ENCODE data around the gene FXYD2. TPM values are rescaled to one million over a fixed set of nuclear protein-coding genes. Genes with fewer than 3 reads are reported as not detected.

Gene FXYD2
- total and polyA plus RNA-seq, 3 experiments from 2014 or later: 5.4 to 67.9 (median 8.0) TPM

- Histone ChIP-seq H3K4me3 (ENCODE audit: low read length) (no peak overlapping the region), H3K4me1 (ENCODE audit: insufficient read depth, low read length) (peaks cover 62% of the 10 kb centered on the region), H3K27ac (ENCODE audit: low read depth, low read length) (no peak overlapping the region), H3K9me3 (ENCODE audit: low read length) (no peaks in the 10 kb centered on the region), H3K27me3 (ENCODE audit: insufficient read depth, low read length, poor library complexity, severe bottlenecking) (no peaks in the 10 kb centered on the region), H3K36me3 (ENCODE audit: insufficient read depth, low read length) (no peaks in the 10 kb centered on the region)
- H3K4me1 Mint-ChIP-seq: peaks cover 70 to 87% (median 74%) of the 10 kb centered on the region in 3 donors
- H3K36me3 Mint-ChIP-seq: peaks cover 0 to 4% (median 0%) of the 10 kb centered on the region in 3 donors
- H3K27me3 Mint-ChIP-seq: peaks cover 0 to 2% of the 10 kb centered on the region in 2 donors
- ChIA-PET POLR2A (no interaction called here), CTCF (interaction anchor here (2.3 to 15.2 kb wide), 5 partner anchors 8 to 227 kb away, joined by 10 to 255 read pairs (median 87); no protein-coding TSS in a partner anchor)
- no peaks in the 10 kb centered on the region for H3K9me3 Mint-ChIP-seq
- DNase-seq: peak in 1 of 5 donors; percentile 45
- H3K4me3 Mint-ChIP-seq: peak overlapping the region in 1 of 7 donors; percentile 23
- H3K27ac Mint-ChIP-seq: peak overlapping the region in 7 of 8 donors; percentile 8 to 90 (median 66)
These were observed 1.1 kb upstream of the FXYD2 start for GRCh38 chr11:117825538-117826189.

GRCh38 chr11:117823946-117824420 is 561 bp downstream of the FXYD2 start:
- ChIA-PET POLR2A (interaction anchor here (1.1 to 2.4 kb wide), 3 partner anchors 9 to 228 kb away, joined by 3 to 8 read pairs (median 6); no protein-coding TSS in a partner anchor), CTCF (interaction anchor here (1.0 to 15.2 kb wide), 10 partner anchors 9 to 348 kb away, joined by 3 to 255 read pairs (median 16); partner anchors contain the start of gene IL10RA)
- H3K36me3 Mint-ChIP-seq: peaks cover 0 to 7% (median 0%) of the 10 kb centered on the region in 3 donors
- H3K27ac Mint-ChIP-seq: peak overlapping the region; percentile 11 to 96 (median 79)
- H3K36me3 ChIP-seq (ENCODE audit: insufficient read depth, low read length): no peaks in the 10 kb centered on the region
- peaks cover 56 to 70% (median 63%) of the 10 kb centered on the region in 3 donors for H3K4me1 Mint-ChIP-seq
- no peaks in the 10 kb centered on the region for H3K9me3 Mint-ChIP-seq
- no peak overlapping the region for H3K4me3 ChIP-seq (ENCODE audit: low read length)
- no peaks in the 10 kb centered on the region for H3K9me3 ChIP-seq (ENCODE audit: low read length)
- peak in 2 of 5 donors; percentile 22 to 48 for DNase-seq
- peaks cover 46% of the 10 kb centered on the region for H3K4me1 ChIP-seq (ENCODE audit: insufficient read depth, low read length)
- H3K4me3 Mint-ChIP-seq: peak overlapping the region in 3 of 7 donors; percentile 10 to 54 (median 44)
- peaks cover 0 to 1% of the 10 kb centered on the region in 2 donors for H3K27me3 Mint-ChIP-seq
- H3K27ac ChIP-seq (ENCODE audit: low read depth, low read length): no peak overlapping the region
- no peaks in the 10 kb centered on the region for H3K27me3 ChIP-seq (ENCODE audit: insufficient read depth, low read length, poor library complexity, severe bottlenecking)

GRCh38 chr11:117823294-117823945 is 1.1 kb downstream of the FXYD2 start:
- H3K4me3 Mint-ChIP-seq: peak overlapping the region in 5 of 7 donors; percentile 25 to 54 (median 44)
- H3K4me1 ChIP-seq (ENCODE audit: insufficient read depth, low read length): peaks cover 41% of the 10 kb centered on the region
- no peaks in the 10 kb centered on the region for H3K9me3 ChIP-seq (ENCODE audit: low read length)
- H3K27me3 Mint-ChIP-seq: peaks cover 0 to 1% of the 10 kb centered on the region in 2 donors
- H3K36me3 ChIP-seq (ENCODE audit: insufficient read depth, low read length): no peaks in the 10 kb centered on the region
- no peak overlapping the region for H3K4me3 ChIP-seq (ENCODE audit: low read length)
- POLR2A ChIA-PET: interaction anchor here (0.6 to 2.4 kb wide), 5 partner anchors 8 to 505 kb away, joined by 3 to 8 read pairs (median 3); partner anchors contain the start of gene IL10RA
- H3K9me3 Mint-ChIP-seq: no peaks in the 10 kb centered on the region
- CTCF ChIA-PET: interaction anchor here (0.7 to 15.2 kb wide), 16 partner anchors 8 to 348 kb away, joined by 3 to 255 read pairs (median 4); partner anchors contain the start of gene IL10RA
- H3K27ac Mint-ChIP-seq: peak overlapping the region; percentile 45 to 96 (median 82)
- no peaks in the 10 kb centered on the region for H3K27me3 ChIP-seq (ENCODE audit: insufficient read depth, low read length, poor library complexity, severe bottlenecking)
- no peak overlapping the region for H3K27ac ChIP-seq (ENCODE audit: low read depth, low read length)
- H3K36me3 Mint-ChIP-seq: peaks cover 0 to 7% (median 0%) of the 10 kb centered on the region in 3 donors
- H3K4me1 Mint-ChIP-seq: peaks cover 50 to 66% (median 58%) of the 10 kb centered on the region in 3 donors
- DNase-seq: peak in 3 of 5 donors; percentile 54 to 70 (median 69)

- POLR2A ChIA-PET: interaction anchor here (1.1 to 2.4 kb wide), 2 partner anchors 163 to 229 kb away, joined by 3 to 8 read pairs; partner anchors contain the start of gene IL10RA
- peaks cover 41% of the 10 kb centered on the region for H3K4me1 ChIP-seq (ENCODE audit: insufficient read depth, low read length)
These were observed 2.2 kb downstream of the FXYD2 start for GRCh38 chr11:117822074-117823033.

GRCh38 chr11:117821431-117821830 is 3.1 kb downstream of the FXYD2 start:
- CTCF ChIA-PET: interaction anchor here (1.1 to 15.2 kb wide), 6 partner anchors 11 to 231 kb away, joined by 5 to 255 read pairs (median 61); no protein-coding TSS in a partner anchor
- no peak overlapping the region for H3K4me3 Mint-ChIP-seq
- no peaks in the 10 kb centered on the region for H3K9me3 Mint-ChIP-seq
- DNase-seq: peak in 1 of 5 donors; percentile 18
- H3K27ac ChIP-seq (ENCODE audit: low read depth, low read length): no peak overlapping the region
- peaks cover 0 to 1% of the 10 kb centered on the region in 2 donors for H3K27me3 Mint-ChIP-seq
- no peaks in the 10 kb centered on the region for H3K9me3 ChIP-seq (ENCODE audit: low read length)
- no peaks in the 10 kb centered on the region for H3K27me3 ChIP-seq (ENCODE audit: insufficient read depth, low read length, poor library complexity, severe bottlenecking)
- H3K36me3 Mint-ChIP-seq: peaks cover 0 to 7% (median 0%) of the 10 kb centered on the region in 3 donors
- no peaks in the 10 kb centered on the region for H3K36me3 ChIP-seq (ENCODE audit: insufficient read depth, low read length)
- peaks cover 43 to 66% (median 55%) of the 10 kb centered on the region in 3 donors for H3K4me1 Mint-ChIP-seq
- no peak overlapping the region for H3K27ac Mint-ChIP-seq
- POLR2A ChIA-PET: no interaction called here
- peaks cover 49% of the 10 kb centered on the region for H3K4me1 ChIP-seq (ENCODE audit: insufficient read depth, low read length)
- no peak overlapping the region for H3K4me3 ChIP-seq (ENCODE audit: low read length)

More at GRCh38 chr11:117822074-117823033, 2.2 kb downstream of the FXYD2 start:
- CTCF ChIA-PET: interaction anchor here (0.5 to 15.2 kb wide), 13 partner anchors 7 to 349 kb away, joined by 3 to 255 read pairs (median 6); no protein-coding TSS in a partner anchor
- Mint-ChIP-seq H3K4me1 (peaks cover 48 to 66% (median 59%) of the 10 kb centered on the region in 3 donors), H3K27me3 (peaks cover 0 to 1% of the 10 kb centered on the region in 2 donors), H3K27ac (peak overlapping the region in 5 of 8 donors; percentile 2 to 78 (median 52)), H3K9me3 (no peaks in the 10 kb centered on the region), H3K4me3 (peak overlapping the region in 1 of 7 donors; percentile 5), H3K36me3 (peaks cover 0 to 7% (median 0%) of the 10 kb centered on the region in 3 donors)
- no peaks in the 10 kb centered on the region for H3K36me3 ChIP-seq (ENCODE audit: insufficient read depth, low read length)
- no peaks in the 10 kb centered on the region for H3K27me3 ChIP-seq (ENCODE audit: insufficient read depth, low read length, poor library complexity, severe bottlenecking)
- no peak overlapping the region for H3K27ac ChIP-seq (ENCODE audit: low read depth, low read length)
- H3K9me3 ChIP-seq (ENCODE audit: low read length): no peaks in the 10 kb centered on the region
- peak in 3 of 5 donors; percentile 23 to 68 (median 58) for DNase-seq
- no peak overlapping the region for H3K4me3 ChIP-seq (ENCODE audit: low read length)

GRCh38 chr11:117820516-117820915 is 4.0 kb downstream of the FXYD2 start:
- H3K4me1 ChIP-seq (ENCODE audit: insufficient read depth, low read length): peaks cover 58% of the 10 kb centered on the region
- ChIA-PET CTCF (interaction anchor here (1.1 to 15.2 kb wide), 6 partner anchors 10 to 351 kb away, joined by 3 to 255 read pairs (median 54); no protein-coding TSS in a partner anchor), POLR2A (no interaction called here)
- Mint-ChIP-seq H3K4me3 (no peak overlapping the region), H3K27me3 (peaks cover 0 to 1% of the 10 kb centered on the region in 2 donors), H3K9me3 (no peaks in the 10 kb centered on the region), H3K4me1 (peaks cover 45 to 66% (median 55%) of the 10 kb centered on the region in 3 donors), H3K27ac (no peak overlapping the region), H3K36me3 (peaks cover 0 to 7% (median 0%) of the 10 kb centered on the region in 3 donors)
- no peak overlapping the region for H3K27ac ChIP-seq (ENCODE audit: low read depth, low read length)
- H3K9me3 ChIP-seq (ENCODE audit: low read length): no peaks in the 10 kb centered on the region
- H3K4me3 ChIP-seq (ENCODE audit: low read length): no peak overlapping the region
- no peaks in the 10 kb centered on the region for H3K36me3 ChIP-seq (ENCODE audit: insufficient read depth, low read length)
- no peaks in the 10 kb centered on the region for H3K27me3 ChIP-seq (ENCODE audit: insufficient read depth, low read length, poor library complexity, severe bottlenecking)
- peak in 1 of 5 donors; percentile 12 for DNase-seq

Measured in CD8-positive, alpha-beta memory T cell (primary cell).